Measurements from ENCODE around the gene RSPO3. TPM values are rescaled to one million over a fixed set of nuclear protein-coding genes. Genes with fewer than 3 reads are reported as not detected.
"Not testable (repeated sequence)": the region's sequence is repeated elsewhere in the genome, so short reads cannot be mapped to it uniquely, and the experiment has no call there.

The RSPO3 gene
- total RNA-seq, 4 donors from 2014 or later: 1.9 to 10.7 (median 4.0) TPM

DNA sequence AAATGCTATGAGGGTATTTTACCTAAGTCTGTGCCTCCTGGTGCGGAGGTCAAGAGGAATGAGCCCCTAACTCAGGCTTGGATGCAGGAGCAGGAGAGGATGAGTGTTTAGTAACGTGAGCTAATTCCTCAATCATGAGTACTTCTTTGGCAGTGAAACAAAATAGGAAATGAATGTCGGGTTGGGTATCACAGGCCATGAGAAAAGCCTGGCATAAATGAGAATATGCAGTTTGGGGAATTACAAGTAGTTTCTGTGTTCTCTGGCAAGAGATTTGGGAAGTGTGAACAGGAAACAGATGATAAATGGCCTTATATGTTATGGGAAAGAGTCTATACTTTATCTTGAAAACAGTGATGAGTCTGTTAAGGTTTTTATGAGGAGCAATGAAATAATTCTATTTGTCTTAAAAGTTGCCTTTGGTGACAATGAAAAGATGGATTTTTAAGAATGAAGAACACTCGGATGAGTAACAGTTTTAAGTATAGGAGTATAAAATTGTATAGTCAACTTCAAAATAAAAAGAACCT lies 89.2 kb downstream of the RSPO3 start:
- TF ChIP-seq POLR2A (IDR thresholded peaks at IDR 0.05) (no peak), CTCF (IDR thresholded peaks at IDR 0.05) (no peak)

GRCh38 chr6:127210725-127211124 lies 92.3 kb downstream of the RSPO3 start:
- no peak for DNase-seq
- H3K4me1 ChIP-seq: no peaks in the 10 kb centered on the region
- no peaks in the 10 kb centered on the region for H3K36me3 ChIP-seq
- H3K27ac ChIP-seq: no peak overlapping the region
- H3K27me3 ChIP-seq: no peaks in the 10 kb centered on the region
- H3K4me3 ChIP-seq: no peak overlapping the region
- TF ChIP-seq CTCF (IDR thresholded peaks at IDR 0.05) (no peak), POLR2A (IDR thresholded peaks at IDR 0.05) (no peak)
- no peaks in the 10 kb centered on the region for H3K9me3 ChIP-seq

More for the DNA sequence above, 89.2 kb downstream of the RSPO3 start:
- no peaks in the 10 kb centered on the region for H3K27me3 ChIP-seq
- no peaks in the 10 kb centered on the region for H3K36me3 ChIP-seq
- no peak for DNase-seq
- no peak overlapping the region for H3K27ac ChIP-seq
- no peaks in the 10 kb centered on the region for H3K9me3 ChIP-seq
- no peak overlapping the region for H3K4me3 ChIP-seq
- H3K4me1 ChIP-seq: no peaks in the 10 kb centered on the region

- TF ChIP-seq CTCF (IDR thresholded peaks at IDR 0.05) (no peak), POLR2A (IDR thresholded peaks at IDR 0.05) (no peak)
- H3K36me3 ChIP-seq: no peaks in the 10 kb centered on the region
- no peaks in the 10 kb centered on the region for H3K4me1 ChIP-seq
Observed at GRCh38 chr6:127212376-127212775, 93.9 kb downstream of the RSPO3 start.

DNA sequence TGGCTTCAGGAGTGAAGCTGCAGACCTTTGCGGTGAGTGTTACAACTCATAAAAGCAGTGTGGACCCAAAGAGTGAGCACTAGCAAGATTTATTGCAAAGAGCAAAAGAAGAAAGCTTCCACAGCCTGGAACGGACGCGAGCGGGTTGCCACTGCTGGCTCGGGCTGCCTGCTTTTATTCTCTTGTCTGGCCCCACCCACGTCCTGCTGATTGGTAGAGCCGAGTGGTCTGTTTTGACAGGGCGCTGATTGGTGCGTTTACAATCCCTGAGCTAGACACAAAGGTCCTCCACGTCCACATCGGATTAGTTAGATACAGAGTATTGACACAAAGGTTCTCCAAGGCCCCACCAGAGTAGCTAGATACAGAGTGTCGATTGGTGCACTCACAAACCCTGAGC lies 95.6 kb downstream of the RSPO3 start:
- H3K36me3 ChIP-seq, DNase-seq, H3K4me1 ChIP-seq, H3K9me3 ChIP-seq, H3K4me3 ChIP-seq, H3K27ac ChIP-seq, H3K27me3 ChIP-seq: not testable (repeated sequence)

More at GRCh38 chr6:127212376-127212775, 93.9 kb downstream of the RSPO3 start:
- H3K4me3 ChIP-seq: no peak overlapping the region
- DNase-seq: no peak
- H3K27ac ChIP-seq: no peak overlapping the region
- H3K9me3 ChIP-seq: no peaks in the 10 kb centered on the region
- H3K27me3 ChIP-seq: no peaks in the 10 kb centered on the region

DNA sequence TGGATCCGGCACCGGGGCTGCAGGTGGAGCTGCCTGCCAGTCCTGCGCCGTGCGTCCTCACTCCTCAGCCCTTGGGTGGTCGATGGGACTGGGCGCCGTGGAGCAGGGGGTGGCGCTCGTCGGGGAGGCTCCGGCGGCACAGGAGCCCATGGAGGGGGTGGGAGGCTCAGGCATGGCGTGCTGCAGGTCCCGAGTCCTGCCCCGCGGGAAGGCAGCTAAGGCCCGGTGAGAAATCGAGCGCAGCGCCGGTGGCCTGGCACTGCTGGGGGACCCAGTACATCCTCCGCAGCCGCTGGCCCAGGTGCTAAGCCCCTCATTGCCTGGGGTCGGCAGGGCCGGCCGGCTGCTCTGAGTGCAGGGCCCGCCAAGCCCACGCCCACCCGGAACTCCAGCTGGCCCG lies 96.1 kb downstream of the RSPO3 start:
- not testable (repeated sequence) for H3K4me3 ChIP-seq, H3K4me1 ChIP-seq, DNase-seq, H3K27ac ChIP-seq, H3K27me3 ChIP-seq, H3K36me3 ChIP-seq, H3K9me3 ChIP-seq

GRCh38 chr6:127215931-127216330 lies 97.5 kb downstream of the RSPO3 start:
- no peak for DNase-seq
- H3K27me3 ChIP-seq: no peaks in the 10 kb centered on the region
- no peak for TF ChIP-seq POLR2A (IDR thresholded peaks at IDR 0.05)
- no peak for TF ChIP-seq CTCF (IDR thresholded peaks at IDR 0.05)
- no peaks in the 10 kb centered on the region for H3K36me3 ChIP-seq
- no peaks in the 10 kb centered on the region for H3K4me1 ChIP-seq
- no peaks in the 10 kb centered on the region for H3K9me3 ChIP-seq
- H3K4me3 ChIP-seq: no peak overlapping the region
- no peak overlapping the region for H3K27ac ChIP-seq

Measured in Peyer's patch (tissue), 4 donors.